Stimulated activated CD4-positive, alpha-beta T cell treated with anti-CD3 and anti-CD28 coated beads, Interleukin-4, amount 100 ng/mL, for 48 hours (primary cell): Measurements from ENCODE around the gene TEX52.

Experiments
- DNase-seq, 2 donors: peaks; one replicate each; pipeline ENCODE4 v3.0.0-alpha.2; 2020; ENCODE audit warnings: low read depth in 2 of 2

TEX52 gene

DNA sequence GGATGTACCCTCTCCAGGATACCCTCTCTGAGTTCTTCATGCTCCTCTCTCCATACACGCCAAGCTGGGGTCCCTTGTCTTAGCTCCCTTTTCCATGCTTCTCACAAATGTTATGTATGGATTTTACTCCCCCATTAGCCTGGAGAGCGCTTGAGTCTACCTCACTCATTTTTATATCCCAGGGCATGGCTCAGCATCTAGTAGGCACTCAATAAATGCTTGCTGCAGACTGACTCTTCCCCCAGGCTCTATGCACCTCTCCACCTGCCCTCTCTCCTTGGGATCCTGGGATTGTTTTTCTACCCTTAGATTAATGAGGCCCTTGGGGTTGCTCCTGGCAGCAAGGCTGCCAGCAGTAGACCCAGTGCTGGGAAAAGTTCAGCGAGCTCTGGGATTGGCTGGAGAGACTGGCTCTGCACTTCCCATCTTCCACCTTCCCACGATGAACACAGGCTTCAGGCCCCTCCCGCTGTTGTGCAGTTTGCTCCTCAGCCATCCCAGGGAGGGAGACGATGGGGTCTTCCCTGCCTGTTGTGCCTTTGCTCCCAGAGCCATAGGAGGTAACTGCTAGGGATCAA, 24.2 kb downstream of the TEX52 start:
- DNase-seq, result no peak

DNA sequence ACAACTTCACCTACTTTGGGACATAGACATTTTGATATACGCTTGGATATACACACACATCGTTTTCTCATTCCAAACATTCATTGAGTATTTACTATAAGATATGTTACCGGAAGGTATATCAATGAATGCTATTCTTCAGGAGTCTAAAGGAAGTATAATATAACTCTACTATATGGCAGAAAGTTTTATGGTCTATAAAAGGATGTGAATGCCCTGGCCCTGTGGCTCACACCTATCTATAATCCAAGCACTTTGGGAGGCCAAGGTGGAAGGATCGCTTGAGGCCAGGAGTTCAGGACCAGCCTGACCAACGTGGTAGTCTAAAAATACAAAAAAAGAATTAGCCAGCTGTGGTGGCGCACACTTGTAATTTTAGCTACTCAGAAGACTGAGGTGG, 27.6 kb downstream of the TEX52 start:
- DNase-seq, result no peak

DNA sequence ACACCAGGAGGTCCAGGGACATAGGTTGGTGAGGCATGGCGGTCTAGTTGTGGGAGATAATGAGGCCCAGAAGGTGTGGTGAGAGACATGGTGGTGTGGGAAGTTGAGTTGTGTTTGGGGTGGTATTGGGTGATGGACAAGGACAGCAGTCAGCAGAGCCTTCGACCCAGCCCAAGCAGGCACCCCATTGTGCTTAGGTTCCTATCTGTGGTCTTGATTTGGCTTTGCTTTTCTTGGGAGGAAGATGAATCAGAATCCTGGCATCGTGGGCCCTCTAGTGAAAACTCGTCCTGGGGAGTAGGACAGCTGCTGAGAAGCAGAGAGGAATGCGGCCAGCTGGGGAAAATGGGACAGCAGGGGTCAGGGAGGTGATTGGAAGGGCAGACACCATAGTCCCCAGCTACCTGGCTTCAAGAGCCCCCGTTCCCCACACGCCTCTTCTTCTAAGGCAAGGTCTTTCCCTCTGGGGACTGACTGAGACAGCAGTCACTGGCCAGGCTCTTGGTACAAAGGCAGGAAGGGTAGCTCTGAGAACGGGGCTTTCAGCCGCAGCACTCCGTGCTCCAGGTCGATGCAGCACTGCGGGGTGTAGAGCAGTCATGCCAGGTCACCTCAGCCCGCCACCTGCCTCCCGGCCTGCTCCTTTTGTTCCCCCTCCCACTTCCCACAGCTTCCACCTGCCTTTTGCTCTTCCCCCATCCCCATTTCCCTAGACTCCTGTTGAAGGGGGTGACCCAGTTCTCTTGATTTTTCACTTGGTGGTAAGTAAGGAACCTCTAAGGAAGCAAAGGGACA, 29.9 kb downstream of the TEX52 start:
- no peak for DNase-seq

- DNase-seq, result no peak
These were observed 30.8 kb downstream of the TEX52 start for GRCh38 chr12:2826036-2826435.

DNA sequence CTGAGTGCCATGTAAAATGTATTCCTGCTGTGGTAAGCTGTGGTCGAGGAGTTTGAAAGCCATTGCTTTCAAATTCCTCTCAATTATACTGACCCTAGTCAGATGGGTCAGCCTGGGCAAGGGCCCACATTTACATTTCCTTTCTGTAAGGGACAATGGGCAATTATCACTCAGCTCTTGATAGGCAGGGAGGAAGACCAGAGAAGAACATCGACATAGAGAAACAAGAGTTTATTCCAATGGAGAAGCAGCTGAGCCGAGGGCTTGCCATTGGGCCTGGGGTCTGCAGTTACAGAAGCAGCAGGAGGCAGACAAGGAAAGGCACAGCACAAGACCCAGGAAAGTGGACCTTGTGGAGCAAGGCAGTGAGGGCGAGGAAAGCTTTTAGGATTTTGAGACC, 31.7 kb downstream of the TEX52 start:
- no peak for DNase-seq

DNA sequence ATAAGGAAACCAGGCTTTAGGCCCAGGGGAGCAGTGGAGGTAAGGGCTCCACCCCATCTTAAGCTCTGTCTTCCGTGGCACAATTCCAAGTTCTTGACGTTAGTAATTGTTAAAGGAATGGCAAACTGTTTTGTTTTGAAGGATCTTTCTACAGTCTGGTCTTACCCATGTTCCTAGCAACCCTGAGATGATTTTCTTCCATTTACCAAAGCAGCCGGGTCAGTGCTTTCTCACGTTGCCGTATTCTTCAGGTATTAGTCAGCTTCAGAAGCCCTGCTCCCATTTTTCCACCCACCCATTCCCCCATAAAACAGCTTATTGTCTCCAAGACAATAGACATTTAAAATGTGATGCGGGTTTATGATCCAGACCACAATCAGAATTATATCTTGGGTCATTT, 32.3 kb downstream of the TEX52 start:
- DNase-seq, result no peak

DNA sequence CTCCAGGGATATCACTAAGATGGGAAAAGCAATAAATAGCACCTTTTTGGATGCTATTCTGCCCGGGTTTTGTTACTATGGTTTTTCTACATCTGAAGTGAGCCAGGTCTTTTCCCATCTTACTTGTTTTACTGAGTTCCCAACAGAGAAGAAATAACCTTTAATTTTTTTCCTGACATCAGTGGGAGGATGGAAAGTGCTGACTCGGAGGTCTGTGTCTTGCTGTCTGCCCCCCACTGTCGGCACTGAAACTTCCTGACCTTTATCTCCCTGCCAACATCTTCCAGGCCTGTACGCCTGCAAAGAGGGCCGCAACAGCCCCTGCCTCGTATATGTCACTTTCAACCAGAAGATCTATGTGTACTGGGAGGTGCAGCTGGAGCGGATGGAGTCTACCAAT, 33.4 kb downstream of the TEX52 start:
- no peak for DNase-seq

DNA sequence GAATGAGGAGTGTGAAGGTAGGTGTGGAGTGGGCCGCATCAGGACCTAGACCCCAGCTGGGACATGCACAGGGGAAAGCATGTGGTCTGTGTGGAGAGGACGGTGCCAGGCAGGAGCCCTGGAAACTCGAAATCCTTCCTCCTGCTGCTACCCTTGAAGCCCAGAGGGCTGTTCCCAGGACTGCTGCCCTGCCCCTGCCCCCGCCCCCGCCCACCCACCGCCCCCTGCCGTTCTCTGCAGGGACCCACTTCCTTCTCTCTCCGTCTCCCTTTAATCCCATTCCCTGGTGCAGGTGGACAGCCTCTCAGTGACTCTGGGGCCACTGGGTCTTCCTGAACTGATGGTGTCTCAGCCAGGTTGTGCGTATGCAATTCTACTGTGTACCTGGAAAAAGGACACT, 36.4 kb downstream of the TEX52 start:
- no peak for DNase-seq

DNA sequence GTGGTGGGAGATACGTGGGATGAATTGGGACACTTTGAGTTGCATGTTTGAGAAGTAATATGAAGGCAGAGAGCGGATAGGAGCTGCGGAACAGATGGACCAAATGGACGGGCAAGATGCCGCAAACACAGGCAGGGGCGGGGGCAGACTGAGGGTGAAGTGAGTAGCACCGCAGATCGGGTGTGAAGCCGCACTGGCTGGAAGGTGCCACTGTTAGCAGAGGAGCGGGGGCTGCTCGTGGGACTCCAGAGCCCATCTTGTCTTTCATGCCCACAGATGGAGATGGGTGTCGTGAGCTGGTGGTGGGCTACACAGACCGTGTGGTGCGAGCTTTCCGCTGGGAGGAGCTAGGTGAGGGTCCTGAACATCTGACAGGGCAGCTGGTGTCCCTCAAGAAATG, 37.0 kb downstream of the TEX52 start:
- DNase-seq, result no peak

DNA sequence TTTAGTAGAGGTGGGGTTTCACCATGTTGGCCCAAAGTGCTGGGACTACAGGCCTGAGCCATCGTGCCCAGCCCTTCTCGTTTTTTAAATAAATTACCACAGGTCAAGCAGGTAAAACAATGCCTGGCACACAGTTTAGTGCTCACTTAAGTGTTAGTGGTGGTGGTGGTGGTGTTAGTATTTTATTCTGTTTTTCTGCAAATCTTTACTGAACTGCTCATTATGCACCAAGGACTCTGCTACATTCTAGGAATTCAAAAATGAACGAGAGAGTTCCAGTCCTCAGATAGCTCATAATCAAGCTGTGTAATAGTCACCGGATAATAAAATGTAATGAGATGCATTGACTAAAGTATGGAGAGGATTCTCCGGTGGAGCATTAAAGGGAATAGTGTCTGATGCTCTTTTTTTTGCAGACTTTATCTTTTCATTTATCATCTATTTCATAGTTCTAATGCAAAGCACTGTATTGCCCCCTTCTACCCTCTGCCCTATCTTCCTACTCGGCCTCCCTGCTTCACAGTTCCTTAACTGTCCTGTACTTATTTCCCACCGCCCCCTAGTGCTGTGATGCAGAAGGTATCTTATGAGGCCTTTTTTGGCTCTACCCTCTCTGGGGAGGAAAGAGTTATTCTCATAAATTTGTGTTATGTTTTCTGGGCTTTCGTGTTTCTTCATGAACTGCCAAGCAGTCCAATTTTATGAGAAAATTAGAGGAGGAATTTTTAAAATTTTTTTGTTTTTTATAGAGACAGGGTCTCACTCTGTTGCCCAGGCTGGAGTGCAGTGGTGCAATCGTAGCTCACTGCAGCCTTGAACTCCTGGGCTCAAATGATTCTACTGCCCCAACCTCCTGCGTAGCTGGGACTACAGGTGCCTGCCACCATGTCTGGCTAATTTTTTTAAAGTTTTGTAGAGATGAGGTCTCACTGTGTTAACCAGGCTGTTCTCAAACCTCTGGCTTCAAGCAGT, 43.3 kb downstream of the TEX52 start:
- peak; percentile 30 to 48 for DNase-seq

DNA sequence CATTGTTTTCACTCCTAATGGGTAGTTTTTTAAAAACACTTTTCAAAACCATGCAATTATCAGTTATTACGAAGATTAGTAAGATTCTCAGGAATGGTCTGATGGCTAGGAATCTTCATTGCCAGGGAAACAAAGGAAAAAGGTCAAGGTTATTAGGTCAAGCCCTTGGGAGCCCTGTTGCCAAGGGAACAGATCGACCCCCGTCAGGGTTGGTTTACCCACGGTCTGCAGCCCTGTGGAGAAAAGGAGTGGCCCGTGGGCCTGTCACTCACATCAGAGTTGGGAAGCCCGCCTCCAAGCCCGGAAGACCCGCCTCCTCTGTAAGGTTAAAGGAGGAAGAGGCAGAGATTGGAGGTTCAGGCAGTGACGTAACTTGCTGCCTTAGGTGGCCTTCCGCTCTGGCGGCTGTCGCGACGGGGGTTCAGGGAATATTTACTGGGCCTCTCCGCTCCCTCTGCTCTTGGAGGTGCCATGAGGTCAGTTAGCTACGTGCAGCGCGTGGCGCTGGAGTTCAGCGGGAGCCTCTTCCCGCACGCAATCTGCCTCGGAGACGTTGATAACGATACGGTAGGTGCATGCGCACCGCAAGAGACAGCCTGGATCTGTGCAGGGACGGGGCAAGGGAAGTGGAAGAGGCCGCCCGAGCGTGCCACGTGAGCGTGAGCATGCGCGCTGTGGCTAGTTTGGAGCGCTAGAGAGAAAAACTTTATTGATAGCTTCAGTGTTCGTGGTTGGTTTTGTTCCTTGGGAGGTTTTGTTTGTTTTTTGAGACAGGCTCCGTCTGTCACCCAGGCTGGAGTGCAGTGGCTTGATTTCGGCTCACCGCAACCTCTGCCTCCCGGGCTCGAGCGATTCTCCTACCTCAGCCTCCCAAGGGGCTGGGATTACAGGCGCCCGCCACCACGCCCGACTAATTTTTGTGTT, 44.3 kb downstream of the TEX52 start, which contains the start of gene ITFG2:
Gene ITFG2, plus strand, starts transcription at position 379 of the 924 bp plus-strand sequence. Its CDS starts 93 bp downstream, at position 472.
- peak; percentile 90 to 96 for DNase-seq

DNA sequence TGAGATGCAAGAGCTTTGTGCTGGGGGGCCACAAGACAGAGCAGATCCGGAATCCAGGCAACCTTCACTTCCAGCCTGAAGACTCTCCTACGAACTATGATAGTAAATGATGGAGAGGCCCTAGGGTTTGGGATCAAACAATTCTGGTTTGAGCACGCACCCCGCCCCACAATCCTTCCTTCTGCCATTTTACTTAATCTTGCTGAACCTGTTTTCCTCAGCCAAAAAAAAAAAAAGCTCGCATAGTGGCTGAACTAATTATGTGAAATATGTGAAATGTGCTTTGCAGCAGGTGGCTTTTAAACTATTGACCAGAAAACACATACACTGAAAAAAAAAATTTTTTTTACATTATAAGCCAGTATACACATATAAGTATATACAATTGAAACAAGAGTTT, 45.0 kb downstream of the TEX52 start:
- DNase-seq, result no peak

GRCh38 chr12:2806700-2807099, 50.1 kb downstream of the TEX52 start:
- no peak for DNase-seq

DNA sequence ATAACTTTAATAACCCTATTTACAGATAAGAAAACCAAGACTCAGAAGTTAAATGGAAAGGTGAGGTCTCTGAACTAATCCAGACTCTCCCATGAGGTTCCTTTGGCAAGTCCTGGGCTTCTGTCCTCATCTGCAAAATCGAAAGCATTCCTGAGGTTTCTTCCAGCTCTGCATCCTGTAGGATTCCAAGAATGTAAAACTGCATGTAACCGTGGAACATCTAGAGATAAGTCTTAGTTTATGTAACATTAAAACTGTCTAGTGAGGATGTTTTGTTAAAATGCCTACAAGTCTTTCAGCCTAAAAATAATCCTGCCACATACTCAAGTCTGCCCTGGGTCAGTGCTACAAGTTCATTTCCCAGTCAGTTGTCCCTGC, 51.7 kb downstream of the TEX52 start:
- DNase-seq, result no peak

DNA sequence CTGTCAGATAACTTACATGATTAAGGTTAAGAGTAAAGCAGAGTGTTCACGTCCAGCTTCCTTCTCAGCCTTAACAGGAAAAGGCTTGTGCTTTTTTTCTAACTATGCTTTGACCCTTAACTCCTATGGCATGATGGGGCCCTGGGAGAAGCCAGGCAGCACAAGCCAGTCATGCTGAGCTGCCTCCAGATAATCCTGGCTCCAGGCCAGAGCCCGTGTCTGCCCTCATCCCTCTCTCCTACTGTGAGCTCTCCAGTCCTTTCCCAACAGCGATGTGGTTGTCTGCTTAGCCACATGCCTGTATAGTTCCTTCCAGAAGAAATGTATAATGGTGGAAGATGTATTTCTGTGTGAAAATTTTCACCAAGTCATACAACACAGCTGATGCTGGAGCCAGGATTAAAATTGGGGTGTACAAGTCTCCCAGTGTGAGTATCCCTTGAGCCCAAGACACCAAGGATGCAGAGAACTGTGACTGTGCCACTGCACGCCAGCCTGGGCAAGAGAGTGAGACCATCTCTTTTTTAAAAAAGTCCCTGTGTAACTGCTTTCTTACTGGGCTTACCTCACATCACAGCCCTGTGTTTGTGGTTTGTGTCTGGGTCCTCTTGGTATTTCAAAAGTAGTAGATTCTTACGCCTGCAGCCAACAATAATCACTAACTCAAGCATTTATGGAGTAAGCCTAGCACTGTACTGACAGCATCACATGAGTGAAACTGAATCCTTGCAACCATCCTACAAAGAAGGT, 52.3 kb downstream of the TEX52 start:
- no peak for DNase-seq

DNA sequence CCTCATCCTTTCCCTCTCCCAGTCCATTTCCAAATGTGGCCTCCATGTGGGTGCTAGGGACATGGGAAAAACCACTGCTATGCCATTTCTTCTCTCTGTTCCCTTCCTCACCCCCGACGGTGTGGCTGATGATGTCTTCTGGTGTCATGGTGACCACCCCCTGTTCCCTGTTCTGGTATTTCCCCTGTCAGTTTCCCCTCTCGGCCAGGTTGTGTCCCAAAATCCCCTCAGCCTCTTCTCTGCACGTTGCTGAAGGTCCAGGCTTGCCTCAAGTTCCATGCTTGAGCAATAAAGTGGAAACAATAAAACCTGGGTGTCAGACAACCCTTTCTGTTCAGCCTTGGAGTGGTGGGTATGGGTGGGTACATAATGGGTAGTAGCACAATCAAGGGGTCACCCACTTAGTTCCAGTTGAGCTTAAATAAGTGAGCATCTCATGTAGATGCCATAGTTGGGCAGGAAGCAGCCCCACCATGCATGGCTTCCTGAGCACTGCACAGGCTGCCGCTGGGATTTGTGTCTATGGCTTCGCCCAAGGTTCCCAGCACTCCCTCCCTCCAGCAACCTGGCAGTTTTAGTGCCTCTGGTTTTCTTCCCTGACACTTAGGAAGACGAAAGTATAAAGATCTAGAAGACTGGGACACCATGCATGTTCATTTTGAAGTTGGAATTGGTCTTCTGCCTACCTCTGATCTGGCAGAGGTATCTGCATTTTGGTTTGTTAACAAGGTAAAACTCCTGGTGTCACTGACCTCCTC, 53.0 kb downstream of the TEX52 start:
- no peak for DNase-seq

- no peak for DNase-seq
These were observed 55.6 kb downstream of the TEX52 start for GRCh38 chr12:2801044-2801783.

DNA sequence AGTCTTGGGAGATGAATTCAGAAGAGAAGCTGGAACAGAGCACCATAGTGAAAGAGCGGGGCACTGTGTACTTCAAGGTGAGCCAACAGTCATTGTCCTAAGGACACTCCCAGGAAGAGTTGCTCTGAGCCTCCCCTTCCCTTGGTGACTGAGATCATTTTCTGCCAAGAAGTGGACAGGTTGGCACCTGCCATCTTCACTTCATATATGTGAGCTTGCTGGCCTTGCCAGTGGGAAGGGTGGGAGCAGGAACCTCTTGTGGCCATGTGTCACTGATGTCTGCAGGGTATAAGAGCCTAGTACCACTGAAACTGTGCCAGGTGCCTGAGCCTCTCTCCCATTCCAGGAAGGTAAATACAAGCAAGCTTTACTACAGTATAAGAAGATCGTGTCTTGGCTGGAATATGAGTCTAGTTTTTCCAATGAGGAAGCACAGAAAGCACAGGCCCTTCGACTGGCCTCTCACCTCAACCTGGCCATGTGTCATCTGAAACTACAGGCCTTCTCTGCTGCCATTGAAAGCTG, 56.7 kb downstream of the TEX52 start:
- DNase-seq, result no peak
